AG10803 (cell line): ENCODE measurements around the gene COL3A1.

Experiments used
- DNase-seq: peaks from one replicate; pipeline ENCODE4 v3.0.0; 2010; ENCODE audit warnings: low read depth
- H3K4me3 ChIP-seq: 2 replicates; pipeline ENCODE4 v1.5.1; 2011; ENCODE audit warnings: mild to moderate bottlenecking, low read length, control low read depth
- CTCF ChIP-seq: conservative IDR thresholded peaks from 2 replicates; pipeline ENCODE4 v1.5.1; 2011; ENCODE audit warnings: mild to moderate bottlenecking, low read length, control low read depth, inconsistent platforms

Gene COL3A1

GRCh38 chr2:189050165-189050712 is 76.1 kb downstream of the COL3A1 start:
- TF ChIP-seq CTCF = no peak
- H3K4me3 ChIP-seq = no peak overlapping the region
- DNase-seq = no peak

- TF ChIP-seq CTCF = no peak
- no peak overlapping the region for H3K4me3 ChIP-seq
- peak; percentile 26 for DNase-seq
These were observed 82.3 kb downstream of the COL3A1 start for GRCh38 chr2:189056200-189057106.

GRCh38 chr2:189057316-189057715 is 83.1 kb downstream of the COL3A1 start:
- no peak for TF ChIP-seq CTCF
- H3K4me3 ChIP-seq = no peak overlapping the region
- DNase-seq = no peak

GRCh38 chr2:189060096-189060642 is 86.0 kb downstream of the COL3A1 start:
- DNase-seq = no peak
- no peak overlapping the region for H3K4me3 ChIP-seq
- no peak for TF ChIP-seq CTCF
